HFFc6 (cell line): ENCODE data around the gene CCDC102A. TPM values are rescaled to one million over a fixed set of nuclear protein-coding genes. Genes with fewer than 3 reads are reported as not detected.
A peak's percentile ranks its signal among the peaks of the same experiment; 100 is the strongest.

Experiments used
- DNase-seq: peaks from one replicate; pipeline ENCODE4 v3.0.0-alpha.2; 2018
- H3K27ac Mint-ChIP-seq: 2 replicates; pipeline ENCODE4 v1.8.0; 2020; ENCODE audit warnings: mild to moderate bottlenecking, mixed read lengths
- H3K27me3 Mint-ChIP-seq: 2 replicates; pipeline ENCODE4 v1.8.0; 2021; ENCODE audit warnings: mild to moderate bottlenecking, moderate library complexity, mixed read lengths; ENCODE audit not compliant: insufficient read depth
- H3K36me3 Mint-ChIP-seq: 2 replicates; pipeline ENCODE4 v1.8.0; 2021; ENCODE audit warnings: low read depth, mixed read lengths
- H3K4me1 Mint-ChIP-seq: 2 replicates; pipeline ENCODE4 v1.8.0; 2020; ENCODE audit warnings: low read depth, mixed read lengths
- H3K4me3 Mint-ChIP-seq: 2 replicates; pipeline ENCODE4 v1.8.0; 2020; ENCODE audit warnings: mild to moderate bottlenecking, moderate library complexity, mixed read lengths
- H3K9me3 Mint-ChIP-seq: 2 replicates; pipeline ENCODE4 v1.8.0; 2020; ENCODE audit warnings: mild to moderate bottlenecking, mixed read lengths
- CTCF ChIP-seq: fragments of 200-600 bp; sonication (generic); IDR thresholded peaks from 2 replicates; pipeline ENCODE4 v1.5.0; 2021; ENCODE audit warnings: antibody characterized with exemption, mild to moderate bottlenecking
- total RNA-seq, 6 experiments: library from RNA; stranded (reverse); fragmentation: NEBNext Ultra II Directional; extraction: Animal tissue kit (Norgen Biotek cat#: 25700); gene quantifications; 2 replicates in 1 of 6; 3 replicates in 5 of 6; pipeline ENCODE4 v1.2.3, GENCODE V29; 2021

CCDC102A gene
- total RNA-seq, 6 experiments from 2014 or later, result 3.6 to 4.6 (median 4.1) TPM

- Mint-ChIP-seq H3K4me3 (no peak overlapping the region), H3K27me3 (peaks cover 1% of the 10 kb centered on the region), H3K9me3 (no peaks in the 10 kb centered on the region), H3K4me1 (peaks cover 32% of the 10 kb centered on the region), H3K27ac (no peak overlapping the region), H3K36me3 (no peaks in the 10 kb centered on the region)
- TF ChIP-seq CTCF, result no peak
- DNase-seq, result no peak
Measured at GRCh38 chr16:57476546-57477410, 59.6 kb downstream of the CCDC102A start.

- no peaks in the 10 kb centered on the region for H3K36me3 Mint-ChIP-seq
- H3K27ac Mint-ChIP-seq, result no peak overlapping the region
- H3K27me3 Mint-ChIP-seq, result peaks cover 1% of the 10 kb centered on the region
- no peak for DNase-seq
- no peaks in the 10 kb centered on the region for H3K9me3 Mint-ChIP-seq
- peak; percentile 56 for TF ChIP-seq CTCF
- H3K4me3 Mint-ChIP-seq, result no peak overlapping the region
- H3K4me1 Mint-ChIP-seq, result peaks cover 32% of the 10 kb centered on the region
Measured at GRCh38 chr16:57475711-57476339, 60.5 kb downstream of the CCDC102A start.

- Mint-ChIP-seq H3K4me1 (peaks cover 27% of the 10 kb centered on the region), H3K4me3 (no peak overlapping the region), H3K27ac (no peak overlapping the region), H3K9me3 (no peaks in the 10 kb centered on the region), H3K36me3 (no peaks in the 10 kb centered on the region; the same call in 1 of the 2 replicates), H3K27me3 (peaks cover 1% of the 10 kb centered on the region; the same call in 1 of the 2 replicates)
- no peak for DNase-seq
- TF ChIP-seq CTCF, result no peak
Measured at GRCh38 chr16:57474671-57475661, 61.4 kb downstream of the CCDC102A start.

GRCh38 chr16:57473906-57474305 is 62.5 kb downstream of the CCDC102A start:
- Mint-ChIP-seq H3K9me3 (no peaks in the 10 kb centered on the region), H3K4me3 (no peak overlapping the region), H3K27ac (no peak overlapping the region), H3K36me3 (peaks cover 4% of the 10 kb centered on the region; the same call in 1 of the 2 replicates), H3K4me1 (peaks cover 19% of the 10 kb centered on the region), H3K27me3 (peaks cover 1% of the 10 kb centered on the region; the same call in 1 of the 2 replicates)
- no peak for DNase-seq
- no peak for TF ChIP-seq CTCF
